NCI-H2227 treated with DMSO at 0.1 percent for 48 hours (cell line): ENCODE results near the gene ERVFRD-1.
A peak's percentile ranks its signal among the peaks of the same experiment; 100 is the strongest.

Source experiments
- DNase-seq: peaks from one replicate; lab custom pipeline; 2025; lab: John Stamatoyannopoulos, UW

Gene ERVFRD-1

GRCh38 chr6:11110921-11111768 is at the start of gene ERVFRD-1:
Gene ERVFRD-1, minus strand, starts transcription at chr6:11111725. Its CDS starts 6,415 bp downstream, at chr6:11105310.
- DNase-seq, result no peak

- no peak for DNase-seq
Measured at GRCh38 chr6:11160199-11160598, 48.7 kb upstream of the ERVFRD-1 start.

- no peak for DNase-seq
Measured at GRCh38 chr6:11155589-11155988, 44.1 kb upstream of the ERVFRD-1 start.

DNA sequence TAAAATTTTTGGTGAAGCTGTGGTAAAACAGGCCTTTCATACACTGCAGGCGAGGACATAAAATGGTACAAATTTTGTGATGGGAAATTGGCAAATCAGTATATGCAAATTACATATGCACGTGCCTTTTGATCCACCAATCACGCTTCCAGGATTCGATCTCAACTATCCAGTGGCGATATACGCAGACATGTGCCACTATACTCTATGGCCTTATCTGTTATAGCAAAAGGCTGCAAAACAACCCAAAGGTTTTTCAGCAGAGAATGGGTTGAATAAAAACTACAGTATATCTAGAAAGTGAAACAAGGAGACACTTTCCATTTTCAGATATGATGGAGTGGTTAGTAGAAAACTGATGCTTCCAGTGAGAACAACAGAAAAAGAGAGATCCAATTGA is 41.9 kb upstream of the ERVFRD-1 start:
- no peak for DNase-seq

GRCh38 chr6:11152581-11152980 is 41.1 kb upstream of the ERVFRD-1 start:
- DNase-seq, result no peak

DNA sequence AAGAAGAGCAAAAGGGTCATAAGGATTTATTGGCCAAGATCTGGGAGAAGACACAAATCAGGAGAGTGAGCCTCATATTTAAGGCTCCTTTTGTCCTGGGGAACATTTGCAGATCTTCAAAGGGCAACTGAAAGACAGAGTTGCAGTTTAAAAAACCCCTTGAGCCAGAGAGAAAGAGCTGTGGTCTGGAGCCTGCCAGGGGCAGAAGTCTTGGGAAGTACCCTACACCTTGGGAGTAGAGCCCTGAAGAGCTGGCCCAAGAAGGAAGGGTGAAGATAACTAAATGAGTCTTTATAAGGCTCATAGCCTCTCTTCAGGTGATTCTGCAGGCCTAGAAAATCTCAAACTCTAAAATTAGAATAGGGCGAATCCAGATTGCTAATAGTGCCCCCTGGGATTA is 40.0 kb upstream of the ERVFRD-1 start:
- no peak for DNase-seq

- DNase-seq, result no peak
Measured at GRCh38 chr6:11149551-11149950, 38.0 kb upstream of the ERVFRD-1 start.

- DNase-seq, result no peak
Measured at GRCh38 chr6:11146117-11146826, 34.7 kb upstream of the ERVFRD-1 start.

DNA sequence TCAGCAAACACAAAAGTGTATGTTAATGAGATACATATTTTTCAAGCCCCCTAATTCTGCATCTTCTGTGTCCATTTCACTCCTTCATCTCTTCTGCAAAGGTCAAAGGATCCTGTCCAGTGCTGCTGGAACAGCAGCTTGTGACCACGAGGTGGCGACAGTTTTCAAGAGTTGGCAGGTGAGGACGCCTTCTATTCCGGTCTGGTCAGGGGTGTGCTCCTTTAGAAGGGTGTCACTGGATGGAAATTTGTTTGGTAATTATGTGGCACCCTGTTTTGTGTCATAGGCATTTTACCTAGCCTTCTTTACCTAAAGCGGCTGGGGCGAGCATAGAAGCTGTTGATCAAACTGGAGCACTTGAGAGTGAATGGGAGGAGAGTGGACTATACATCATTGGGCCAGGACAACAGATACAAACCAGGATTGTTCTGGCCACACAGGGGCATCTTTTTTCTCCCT is 32.9 kb upstream of the ERVFRD-1 start:
- DNase-seq, result peak; percentile 57

DNA sequence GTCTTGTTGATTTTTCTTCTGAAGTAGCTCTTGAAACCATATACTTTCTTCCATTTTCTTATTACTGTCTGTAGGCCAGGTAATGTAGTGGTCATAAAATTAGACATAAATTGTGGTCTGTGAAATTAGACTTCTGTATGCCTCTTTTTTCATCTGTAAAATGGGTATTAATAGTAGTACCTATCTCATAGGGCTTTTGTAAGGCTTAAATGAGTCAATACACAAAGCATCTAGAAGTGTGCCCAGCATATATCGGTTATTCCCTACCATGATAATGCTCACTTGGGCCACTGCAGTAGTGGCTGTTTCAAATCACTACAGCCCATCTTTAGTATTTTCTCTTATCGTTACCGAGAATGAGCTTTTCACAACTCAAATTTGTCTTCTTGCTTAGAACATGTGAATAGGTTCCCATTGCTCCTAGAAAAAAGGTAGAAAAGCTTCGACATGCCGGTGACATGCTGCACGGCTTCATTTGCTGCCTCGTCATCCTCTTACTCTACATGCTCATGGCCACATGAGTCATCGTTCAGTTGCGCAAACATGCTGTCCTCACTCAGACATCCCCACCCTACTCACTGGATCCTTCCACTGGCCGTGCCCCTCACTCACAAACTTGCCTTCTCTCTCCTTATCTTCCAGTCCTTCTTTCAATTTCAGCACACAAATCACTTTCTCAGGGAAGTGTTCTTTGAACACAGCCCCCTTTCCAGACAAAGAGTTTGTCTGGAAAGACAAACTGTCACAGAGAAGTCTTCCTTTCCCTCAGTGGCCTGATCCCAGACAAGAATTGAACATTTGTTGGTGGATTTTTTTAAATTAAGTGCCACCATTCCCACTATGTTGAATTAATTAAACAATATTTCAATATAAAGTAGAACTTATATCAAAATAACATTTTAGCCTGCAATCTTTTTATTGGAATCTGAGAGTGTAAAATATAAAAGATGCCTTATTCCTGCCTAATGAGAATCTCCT is 32.2 kb upstream of the ERVFRD-1 start:
- no peak for DNase-seq

DNA sequence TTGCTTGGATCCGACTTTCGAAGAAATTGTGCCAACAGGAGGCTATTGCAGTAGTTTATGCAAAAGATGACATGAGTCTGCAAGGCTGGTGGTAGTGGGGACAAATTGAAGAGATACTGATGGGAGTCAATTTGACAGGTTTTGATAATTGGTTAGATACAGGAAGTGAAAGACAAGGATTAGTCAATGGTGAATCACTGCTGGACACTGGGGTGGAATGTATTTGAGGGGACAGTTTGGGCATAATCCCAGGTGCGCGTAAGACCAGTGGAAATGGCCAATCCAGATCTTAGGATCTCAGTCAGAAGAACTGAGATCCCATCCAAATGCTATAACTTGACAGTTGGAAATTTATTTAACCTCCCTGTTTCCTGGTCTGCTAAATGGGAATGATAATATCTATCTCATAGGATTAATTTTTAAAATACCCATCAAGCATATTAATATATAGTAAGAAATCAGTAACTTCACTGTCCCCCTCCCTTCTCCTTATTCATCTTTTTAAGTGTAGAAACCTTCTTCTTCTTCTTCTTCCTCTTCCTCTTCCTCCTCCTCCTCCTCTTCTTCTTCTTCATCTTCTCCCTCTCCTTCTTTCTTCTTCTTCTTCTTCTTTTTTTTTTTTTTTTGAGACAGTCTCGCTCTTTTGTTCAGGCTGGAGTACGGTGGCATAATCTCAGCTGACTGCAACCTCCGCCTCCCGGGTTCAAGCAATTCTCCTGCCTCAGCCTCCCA is 30.9 kb upstream of the ERVFRD-1 start:
- no peak for DNase-seq

DNA sequence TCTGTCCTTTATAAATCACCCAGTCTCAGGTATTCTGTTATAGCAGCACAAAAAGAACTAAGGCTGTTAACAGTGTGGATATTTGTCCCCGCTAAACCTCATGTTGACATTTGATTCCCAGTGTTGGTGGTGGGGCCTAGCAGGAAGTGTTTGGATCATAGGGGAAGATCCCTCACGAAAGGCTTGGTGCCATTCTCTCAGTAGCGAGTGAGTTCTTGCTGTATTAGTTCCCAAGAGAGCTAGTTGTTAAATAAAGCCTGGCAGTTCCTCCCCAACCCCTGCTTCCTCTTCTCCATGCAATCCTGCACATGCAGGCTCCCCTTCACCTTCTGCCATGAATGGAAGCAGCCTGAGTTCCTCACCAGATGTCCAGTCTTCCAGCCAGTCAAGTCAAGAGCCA is 29.8 kb upstream of the ERVFRD-1 start:
- DNase-seq, result no peak

GRCh38 chr6:11140056-11140455 is 28.5 kb upstream of the ERVFRD-1 start:
- DNase-seq, result no peak

GRCh38 chr6:11139051-11139960 is 27.8 kb upstream of the ERVFRD-1 start:
- DNase-seq, result no peak

- no peak for DNase-seq
Measured at GRCh38 chr6:11136809-11137208, 25.3 kb upstream of the ERVFRD-1 start.

- DNase-seq, result no peak
Measured at GRCh38 chr6:11133281-11133680, 21.8 kb upstream of the ERVFRD-1 start.

GRCh38 chr6:11132194-11132888 is 20.8 kb upstream of the ERVFRD-1 start:
- DNase-seq, result no peak

DNA sequence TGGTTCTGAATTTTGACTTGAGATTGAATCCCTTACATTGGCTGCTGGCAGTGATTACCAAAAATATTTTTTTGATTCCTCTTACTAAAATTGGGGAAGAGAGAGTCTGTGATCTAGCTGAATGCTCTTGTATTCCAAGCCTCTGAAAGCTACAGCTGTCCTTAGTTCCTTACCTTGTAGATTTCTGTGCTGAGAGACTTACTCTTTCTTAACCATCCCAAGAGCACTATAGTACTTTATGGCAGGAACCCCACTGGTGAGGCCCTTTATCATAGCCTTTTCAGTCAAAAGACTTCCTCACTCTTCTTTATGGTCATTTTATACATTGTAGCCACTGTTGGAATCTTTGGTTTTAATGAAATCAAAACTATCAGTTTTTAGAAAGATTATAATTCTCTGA is 19.1 kb upstream of the ERVFRD-1 start:
- no peak for DNase-seq

DNA sequence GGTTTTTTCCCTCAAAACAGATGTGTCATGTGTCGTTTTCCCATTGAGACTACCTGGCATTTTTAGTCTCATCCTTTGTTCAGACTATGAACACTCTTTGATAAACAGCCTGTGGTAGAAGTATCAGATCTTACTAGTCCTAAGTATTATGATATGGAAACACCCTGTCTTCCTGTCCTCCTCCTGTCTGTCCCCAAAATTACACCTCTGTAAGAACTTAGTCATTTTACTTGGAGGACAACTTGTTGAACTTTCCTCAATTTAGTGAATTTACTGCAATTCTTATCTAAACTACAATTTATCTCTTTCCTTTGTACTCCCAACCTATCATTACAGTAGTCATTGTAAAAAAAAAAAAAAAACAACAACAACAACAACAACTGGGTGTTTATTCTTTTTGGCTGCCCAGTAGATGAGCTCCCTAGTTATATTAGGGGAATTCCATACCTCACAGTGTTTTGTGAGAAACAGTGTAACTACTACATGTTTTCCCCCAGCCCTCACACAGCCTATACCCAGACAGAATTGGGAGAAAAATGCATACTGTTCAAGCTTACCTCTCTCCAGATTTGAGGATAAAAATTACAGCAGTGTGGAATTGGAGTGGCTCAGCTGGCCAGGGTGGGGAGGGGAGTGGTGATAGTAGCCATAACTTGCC is 18.5 kb upstream of the ERVFRD-1 start:
- DNase-seq, result no peak
